ENCODE measurements around the gene PCNP.
"Not testable (repeated sequence)": the region's sequence is repeated elsewhere in the genome, so short reads cannot be mapped to it uniquely, and the experiment has no call there.

The PCNP gene

GRCh38 chr3:101631098-101631796 is 57.3 kb downstream of the PCNP start:
- in situ Hi-C loops (cut with HindIII; ENCODE audit: low sequenced_read_pairs), result no loop called here

GRCh38 chr3:101631959-101632358 is 58.0 kb downstream of the PCNP start:
- in situ Hi-C loops (cut with HindIII; ENCODE audit: low sequenced_read_pairs), result not testable (repeated sequence)

GRCh38 chr3:101632586-101632985 is 58.6 kb downstream of the PCNP start:
- in situ Hi-C loops (cut with HindIII; ENCODE audit: low sequenced_read_pairs), result no loop called here

- in situ Hi-C loops (cut with HindIII; ENCODE audit: low sequenced_read_pairs), result no loop called here
Observed at GRCh38 chr3:101633186-101633585, 59.2 kb downstream of the PCNP start.

- in situ Hi-C loops (cut with HindIII; ENCODE audit: low sequenced_read_pairs), result no loop called here
Observed at GRCh38 chr3:101634591-101635196, 60.7 kb downstream of the PCNP start.

- in situ Hi-C loops (cut with HindIII; ENCODE audit: low sequenced_read_pairs), result no loop called here
Observed at GRCh38 chr3:101635345-101635744, 61.4 kb downstream of the PCNP start.

- in situ Hi-C loops (cut with HindIII; ENCODE audit: low sequenced_read_pairs), result no loop called here
Observed at GRCh38 chr3:101635954-101636798, 62.2 kb downstream of the PCNP start.

GRCh38 chr3:101637451-101637850 is 63.5 kb downstream of the PCNP start:
- in situ Hi-C loops (cut with HindIII; ENCODE audit: low sequenced_read_pairs), result no loop called here

- in situ Hi-C loops (cut with HindIII; ENCODE audit: low sequenced_read_pairs), result no loop called here
Observed at GRCh38 chr3:101638261-101638745, 64.3 kb downstream of the PCNP start.

GRCh38 chr3:101639280-101639963 is 65.4 kb downstream of the PCNP start:
- in situ Hi-C loops (cut with HindIII; ENCODE audit: low sequenced_read_pairs), result no loop called here

GRCh38 chr3:101640256-101640655 is 66.3 kb downstream of the PCNP start:
- in situ Hi-C loops (cut with HindIII; ENCODE audit: low sequenced_read_pairs), result no loop called here

- in situ Hi-C loops (cut with HindIII; ENCODE audit: low sequenced_read_pairs), result not testable (repeated sequence)
Observed at GRCh38 chr3:101641397-101642115, 67.6 kb downstream of the PCNP start.

- in situ Hi-C loops (cut with HindIII; ENCODE audit: low sequenced_read_pairs), result no loop called here
Observed at GRCh38 chr3:101642441-101642840, 68.5 kb downstream of the PCNP start.

- in situ Hi-C loops (cut with HindIII; ENCODE audit: low sequenced_read_pairs), result no loop called here
Observed at GRCh38 chr3:101643009-101643844, 69.2 kb downstream of the PCNP start.

Data from DLD1 (cell line).